ENCODE measurements around the gene ARHGAP20.

GRCh38 chr11:110565357-110566336 is 146.6 kb downstream of the ARHGAP20 start:
- TF ChIP-seq SUZ12 (IDR thresholded peaks at IDR 0.05; ENCODE audit: low read length) (no peak), FOSL1 (IDR thresholded peaks at IDR 0.05; ENCODE audit: insufficient read depth, low read depth, low read length) (no peak), CTCF (IDR thresholded peaks at IDR 0.05; ENCODE audit: control extremely low read depth in 1 of 3, insufficient read depth in 1 of 3, low read depth in 1 of 3, low read length in 3 of 3) (no peak), JUND (IDR thresholded peaks at IDR 0.05; ENCODE audit: low read length) (no peak), CREB1 (IDR thresholded peaks at IDR 0.05) (no peak), POLR2AphosphoS5 (IDR thresholded peaks at IDR 0.05; ENCODE audit: low read depth, low read length) (no peak), ZNF274 (IDR thresholded peaks at IDR 0.05; ENCODE audit: borderline replicate concordance, extremely low read depth, low read length) (no peak)

Data from H1 (cell line).